HG03469 (cell line): ENCODE results near the gene PMP22.

ENCODE experiments used
- ATAC-seq: cut with Tn5 transposase; IDR thresholded peaks from one replicate; pipeline ENCODE4 v1.9.1; 2021; ENCODE audit warnings: mild to moderate bottlenecking, moderate library complexity, moderate number of reproducible peaks; ENCODE audit not compliant: unreplicated experiment

PMP22 gene

DNA sequence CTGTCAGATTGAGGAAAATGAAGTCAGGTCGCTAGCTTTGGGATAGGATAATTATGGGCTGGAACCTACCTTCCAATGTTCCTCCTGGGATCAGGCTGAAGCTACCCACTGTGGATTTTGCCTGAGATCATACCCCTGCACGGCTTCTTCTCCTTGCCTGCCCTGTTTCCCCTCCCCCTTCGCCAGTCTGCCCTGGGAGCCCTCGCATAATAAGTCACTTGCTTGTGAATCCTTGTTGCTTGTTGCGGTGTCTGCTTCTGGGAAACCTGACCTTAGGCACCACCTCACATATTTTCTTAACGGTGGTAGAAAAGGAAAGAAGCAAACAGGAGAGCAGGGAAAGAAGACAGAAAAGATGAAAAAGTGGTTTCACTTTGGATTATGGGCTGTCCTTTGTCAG is 13.3 kb upstream of the PMP22 start:
- no peak for ATAC-seq

GRCh38 chr17:15274017-15274416 is 8.9 kb upstream of the PMP22 start:
- ATAC-seq = no peak

GRCh38 chr17:15273141-15273793 is 8.1 kb upstream of the PMP22 start:
- no peak for ATAC-seq

DNA sequence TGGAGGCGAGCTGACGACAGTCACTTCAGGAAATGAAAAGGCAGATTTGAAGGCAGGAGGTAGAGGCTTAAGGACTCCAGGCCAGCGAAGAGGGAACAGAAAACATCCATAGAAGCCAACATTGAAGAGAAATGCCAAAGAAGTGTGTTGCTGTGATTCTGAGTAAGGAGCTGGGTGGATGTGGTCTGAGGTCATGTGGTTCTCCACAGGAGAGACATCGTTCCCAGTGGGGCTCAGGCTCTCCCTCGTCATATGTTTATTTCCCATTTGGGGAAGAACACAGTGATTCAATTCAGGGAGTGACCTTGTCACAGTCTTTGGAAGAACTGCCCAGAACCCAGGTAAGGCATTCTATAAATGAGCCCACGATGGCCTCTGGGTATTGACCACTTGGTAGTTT is 6.6 kb upstream of the PMP22 start:
- no peak for ATAC-seq

DNA sequence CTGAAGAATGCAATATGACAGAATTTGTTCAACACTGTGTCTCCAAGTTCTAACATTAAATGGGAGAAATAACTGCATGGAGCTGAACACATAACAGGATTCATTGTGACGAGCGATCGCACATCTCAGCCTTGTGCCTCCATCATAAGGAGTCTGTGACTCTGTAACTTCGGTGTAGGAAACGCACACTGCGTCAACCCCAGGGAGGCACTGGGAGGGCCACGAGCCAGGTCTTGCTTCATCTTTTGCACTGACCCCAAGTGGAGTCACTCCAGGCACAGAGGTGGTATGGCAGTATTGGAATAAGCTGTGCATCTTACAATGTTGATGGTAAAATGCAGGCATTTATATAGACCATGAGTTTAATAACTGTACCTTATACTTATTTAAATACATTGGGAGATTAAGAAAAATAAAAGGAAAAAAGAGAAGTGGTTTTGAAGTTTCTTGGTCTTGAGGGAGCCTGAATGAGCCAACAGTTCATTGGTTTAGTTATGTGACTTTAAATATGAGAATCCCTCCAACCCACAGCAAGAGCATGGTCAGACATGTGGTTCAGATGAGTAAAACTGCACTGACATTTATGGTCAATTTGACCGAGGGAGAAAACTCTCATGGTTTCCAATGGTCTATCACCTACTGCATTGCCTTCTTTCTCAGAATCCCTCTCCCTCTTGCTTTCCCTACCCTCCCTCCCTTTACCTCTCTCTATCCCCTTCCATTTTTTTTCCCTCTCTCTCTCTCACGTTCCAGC is 5.7 kb upstream of the PMP22 start:
- no peak for ATAC-seq

DNA sequence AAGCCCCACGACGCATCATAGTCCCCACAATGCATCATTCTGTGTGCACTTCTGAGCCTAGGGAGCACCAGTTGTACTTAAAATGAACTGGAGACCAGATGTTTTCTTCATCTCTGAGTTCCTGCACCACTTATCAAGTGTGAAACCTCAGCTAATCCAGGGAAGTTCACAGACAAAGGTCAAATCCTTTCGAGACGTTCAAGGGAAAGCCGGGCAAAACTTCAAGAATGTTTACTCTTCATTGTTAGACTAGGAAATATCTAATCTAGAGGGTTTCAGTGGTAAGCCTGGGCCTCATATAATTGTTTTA is 4.6 kb upstream of the PMP22 start:
- no peak for ATAC-seq

- ATAC-seq = no peak
Measured at GRCh38 chr17:15269087-15269779, 4.1 kb upstream of the PMP22 start.

GRCh38 chr17:15268461-15268860 is 3.3 kb upstream of the PMP22 start:
- no peak for ATAC-seq

DNA sequence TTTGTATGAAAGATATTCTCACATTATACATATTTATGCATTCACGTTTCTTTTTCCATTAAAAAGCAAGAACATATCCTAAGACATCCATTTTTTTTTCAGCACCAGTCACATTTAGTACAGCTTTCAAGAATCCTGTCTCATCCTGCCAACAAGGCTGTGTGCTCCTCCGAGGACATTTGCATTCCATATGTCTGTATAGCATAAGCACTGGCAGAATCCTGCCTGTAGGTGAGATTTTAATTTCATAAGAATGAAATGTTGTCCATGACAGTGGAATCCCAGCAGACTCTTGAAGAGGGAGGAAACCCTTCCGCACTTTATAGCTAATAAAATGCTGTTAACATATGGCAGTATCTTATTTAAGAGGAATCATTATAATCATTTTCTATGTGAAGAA is 2.9 kb upstream of the PMP22 start:
- ATAC-seq = no peak

- ATAC-seq = no peak
Measured at GRCh38 chr17:15266325-15267125, 1.4 kb upstream of the PMP22 start.

DNA sequence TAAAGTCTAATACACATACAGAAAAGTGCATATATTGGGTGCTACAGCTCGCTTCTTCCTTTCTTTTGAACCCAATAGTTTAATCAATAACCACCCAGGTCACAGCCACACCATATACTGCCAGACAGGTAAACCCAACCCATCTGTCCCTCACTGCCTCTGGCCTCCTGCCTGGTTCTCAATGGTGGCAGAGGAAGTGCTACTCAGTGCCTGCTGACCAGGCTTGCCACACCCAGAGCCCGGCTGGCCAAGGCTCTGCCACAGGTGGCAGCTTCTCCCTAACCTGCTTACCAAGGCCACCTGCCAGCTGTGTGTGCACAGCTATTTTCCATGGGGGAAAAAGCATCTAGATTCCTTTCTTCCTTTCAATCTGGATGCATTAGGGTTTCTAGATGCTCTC is 584 bp downstream of the PMP22 start:
- ATAC-seq = no peak

DNA sequence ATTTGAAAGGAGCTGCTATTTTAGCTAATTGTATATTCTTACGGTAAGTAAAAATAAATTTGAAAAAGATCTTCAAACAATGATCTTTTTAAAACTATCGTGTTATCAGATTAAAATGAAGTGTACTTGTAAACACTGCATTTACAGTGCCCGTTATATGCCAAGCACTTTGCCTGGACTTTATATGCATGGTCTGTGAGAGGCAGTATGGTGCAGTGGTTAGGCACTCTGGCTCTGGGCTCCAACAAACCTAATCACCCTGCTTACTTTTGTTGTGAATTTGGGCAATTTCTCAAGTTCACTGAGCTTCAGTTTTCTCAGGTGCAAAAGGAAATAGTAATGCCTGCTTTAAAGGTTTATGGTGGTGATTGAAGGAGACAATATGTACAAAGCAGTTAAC is 1.4 kb downstream of the PMP22 start:
- ATAC-seq = no peak

GRCh38 chr17:15263206-15263579 is 1.9 kb downstream of the PMP22 start:
- no peak for ATAC-seq

- ATAC-seq = no peak
Measured at GRCh38 chr17:15262291-15263205, 2.6 kb downstream of the PMP22 start.

GRCh38 chr17:15261802-15262290 is 3.3 kb downstream of the PMP22 start:
- ATAC-seq = no peak

DNA sequence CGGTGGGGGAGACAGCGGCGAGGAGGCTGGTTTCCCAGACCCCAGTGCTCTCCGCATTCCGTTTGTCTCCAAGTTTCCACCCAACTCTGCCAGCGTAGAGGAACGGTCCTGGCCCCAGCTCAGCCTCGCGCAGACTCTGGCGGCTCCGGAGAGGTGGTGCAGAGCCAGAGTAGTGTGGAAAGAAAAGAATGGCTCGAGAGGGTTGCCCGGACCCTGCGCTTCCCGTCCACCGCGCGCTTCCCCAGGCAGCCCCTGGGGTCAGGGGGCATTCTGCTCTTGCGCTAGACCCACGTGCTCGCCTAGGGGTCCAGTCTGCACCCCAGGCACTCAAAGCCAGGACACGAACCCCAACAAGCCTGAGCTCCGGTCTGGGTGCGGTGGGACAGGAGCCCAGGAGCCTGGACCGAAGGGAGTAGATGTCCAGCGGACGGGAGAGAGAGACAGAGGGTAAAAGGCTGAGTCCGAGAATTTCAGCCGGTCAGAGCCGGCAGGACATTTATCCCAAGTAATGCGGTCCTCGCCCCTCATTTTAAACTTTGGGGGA is 3.8 kb downstream of the PMP22 start:
- ATAC-seq = no peak

DNA sequence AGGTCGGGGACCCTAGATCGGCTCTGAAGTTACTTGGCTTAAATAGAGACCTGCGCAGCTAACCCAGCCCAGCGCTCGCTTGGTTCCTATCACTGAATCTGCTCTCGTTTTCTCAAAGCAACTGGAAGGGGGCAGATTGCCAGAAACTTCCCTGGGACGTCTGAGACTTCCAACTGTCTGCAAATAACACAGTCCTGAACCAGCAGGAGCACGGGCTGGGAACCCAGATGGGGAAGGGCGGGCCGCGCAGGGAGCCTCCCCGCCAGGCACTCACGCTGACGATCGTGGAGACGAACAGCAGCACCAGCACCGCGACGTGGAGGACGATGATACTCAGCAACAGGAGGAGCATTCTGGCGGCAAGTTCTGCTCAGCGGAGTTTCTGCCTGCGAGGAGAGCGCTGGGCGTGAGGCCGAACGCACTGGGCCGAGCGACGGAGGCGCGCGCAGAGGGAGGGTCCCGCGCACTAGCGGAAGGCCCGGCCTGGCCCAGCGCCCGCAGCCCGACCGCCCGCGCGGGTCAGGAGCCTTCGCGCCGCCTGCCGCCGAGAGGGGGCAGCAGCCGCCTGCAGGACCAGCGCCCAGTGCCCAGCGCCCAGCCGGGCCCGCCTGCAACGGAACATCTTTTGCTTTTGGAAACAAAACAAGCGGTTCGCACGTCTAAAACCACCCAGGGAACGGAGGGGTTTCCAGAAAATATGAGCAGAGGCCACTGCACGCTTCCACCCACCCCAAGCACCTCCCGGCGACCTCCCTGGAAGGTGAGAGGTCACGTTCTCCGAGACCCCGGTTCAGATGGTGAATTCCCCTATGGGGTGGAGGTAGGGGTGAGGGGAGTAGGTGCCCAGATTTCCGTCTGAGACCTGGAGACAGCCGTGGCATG is 4.5 kb downstream of the PMP22 start:
- ATAC-seq = no peak

DNA sequence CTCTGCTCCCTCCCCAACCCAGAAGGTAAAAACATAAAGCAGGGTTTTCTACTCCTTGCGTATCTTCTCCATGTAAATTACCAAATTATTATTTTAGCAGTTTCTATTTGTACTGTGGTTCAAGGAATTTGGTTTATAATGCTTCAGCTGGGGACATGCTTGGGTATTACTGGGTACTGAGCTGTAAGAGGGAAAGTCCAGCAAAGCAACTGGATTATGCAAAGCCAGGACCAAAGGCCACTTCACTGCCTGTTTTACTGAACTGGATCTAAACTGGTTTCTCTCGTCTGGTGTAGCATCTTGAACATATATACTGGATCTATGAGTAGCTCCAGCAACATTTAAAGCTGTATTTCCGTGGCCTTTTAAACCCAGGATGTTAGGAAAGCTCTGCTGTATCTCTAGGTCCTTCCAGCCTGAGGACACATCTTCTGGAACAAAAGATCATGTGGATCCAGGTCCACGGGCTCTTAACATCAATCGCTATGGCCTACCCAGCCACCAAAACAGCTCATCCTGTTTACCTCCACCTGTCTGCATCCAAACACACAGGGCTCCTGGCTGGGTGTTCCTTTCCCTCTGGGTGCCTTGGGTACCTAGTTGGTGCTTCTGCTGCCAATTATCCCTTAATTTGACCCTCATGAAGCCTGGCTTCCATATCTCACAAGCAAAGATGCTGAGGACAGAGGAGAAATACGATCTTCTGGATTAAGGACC is 7.2 kb downstream of the PMP22 start:
- no peak for ATAC-seq
